ENCODE measurements around the gene FAM81A. TPM values are rescaled to one million over a fixed set of nuclear protein-coding genes. Genes with fewer than 3 reads are reported as not detected.

FAM81A gene
- total RNA-seq, 1 donor from 2014 or later, result 0.49 TPM

DNA sequence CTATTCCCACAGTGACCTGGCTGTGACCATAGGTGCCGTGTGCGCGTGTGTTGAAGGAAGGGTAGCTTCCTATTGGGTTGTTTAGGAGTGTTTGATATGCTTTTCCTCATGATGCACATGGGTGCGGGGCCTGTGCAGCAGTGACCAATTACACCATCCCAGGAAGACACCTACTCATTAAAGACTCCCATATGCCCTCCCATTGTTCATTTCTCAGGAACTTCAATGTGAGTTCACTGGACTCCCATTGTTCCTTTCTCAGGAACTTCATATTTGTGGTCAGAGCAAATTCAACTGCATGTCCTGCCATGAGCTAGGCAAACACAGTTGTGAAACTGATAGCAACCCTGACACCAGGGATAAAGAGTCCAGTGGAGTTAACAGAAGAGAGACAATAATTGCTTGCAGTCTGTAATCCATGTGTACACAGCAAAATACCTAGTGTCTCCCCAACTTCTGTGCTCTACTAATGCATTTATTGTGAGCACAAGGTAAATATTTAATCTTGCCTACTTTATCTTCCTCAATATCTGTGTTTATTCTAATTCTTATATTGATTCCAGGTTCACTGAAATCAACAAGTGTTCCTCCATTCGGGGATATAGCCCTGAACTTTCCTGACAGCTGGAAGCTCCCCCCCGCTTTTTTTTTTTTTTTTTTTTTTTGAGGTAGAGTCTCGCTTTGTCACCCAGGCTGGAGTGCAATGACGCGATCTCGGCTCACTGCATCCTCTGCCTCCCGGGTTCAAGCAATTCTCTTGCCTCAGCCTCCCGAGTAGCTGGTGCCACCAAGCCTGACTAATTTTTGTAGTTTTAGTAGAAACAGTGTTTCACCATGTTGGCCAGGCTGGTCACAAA lies 116.1 kb downstream of the FAM81A start:
- H3K27me3 ChIP-seq, result no peaks in the 10 kb centered on the region
- H3K9me3 ChIP-seq, result no peaks in the 10 kb centered on the region
- intact Hi-C loops (cut with DNase I), result no loop called here
- no peak overlapping the region for H3K27ac ChIP-seq
- no peaks in the 10 kb centered on the region for H3K4me1 ChIP-seq
- no peaks in the 10 kb centered on the region for H3K36me3 ChIP-seq
- DNase-seq (ENCODE audit: extremely low spot score in 2 of 2), result no peak
- H3K4me3 ChIP-seq, result no peak overlapping the region
- TF ChIP-seq POLR2A (IDR thresholded peaks at IDR 0.05) (no peak), POLR2AphosphoS5 (IDR thresholded peaks at IDR 0.05; ENCODE audit: insufficient read depth in 1 of 2, low read depth in 1 of 2) (no peak)
- TF ChIP-seq, protein P1, sequence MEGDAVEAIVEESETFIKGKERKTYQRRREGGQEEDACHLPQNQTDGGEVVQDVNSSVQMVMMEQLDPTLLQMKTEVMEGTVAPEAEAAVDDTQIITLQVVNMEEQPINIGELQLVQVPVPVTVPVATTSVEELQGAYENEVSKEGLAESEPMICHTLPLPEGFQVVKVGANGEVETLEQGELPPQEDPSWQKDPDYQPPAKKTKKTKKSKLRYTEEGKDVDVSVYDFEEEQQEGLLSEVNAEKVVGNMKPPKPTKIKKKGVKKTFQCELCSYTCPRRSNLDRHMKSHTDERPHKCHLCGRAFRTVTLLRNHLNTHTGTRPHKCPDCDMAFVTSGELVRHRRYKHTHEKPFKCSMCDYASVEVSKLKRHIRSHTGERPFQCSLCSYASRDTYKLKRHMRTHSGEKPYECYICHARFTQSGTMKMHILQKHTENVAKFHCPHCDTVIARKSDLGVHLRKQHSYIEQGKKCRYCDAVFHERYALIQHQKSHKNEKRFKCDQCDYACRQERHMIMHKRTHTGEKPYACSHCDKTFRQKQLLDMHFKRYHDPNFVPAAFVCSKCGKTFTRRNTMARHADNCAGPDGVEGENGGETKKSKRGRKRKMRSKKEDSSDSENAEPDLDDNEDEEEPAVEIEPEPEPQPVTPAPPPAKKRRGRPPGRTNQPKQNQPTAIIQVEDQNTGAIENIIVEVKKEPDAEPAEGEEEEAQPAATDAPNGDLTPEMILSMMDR (IDR thresholded peaks at IDR 0.05), result no peak

DNA sequence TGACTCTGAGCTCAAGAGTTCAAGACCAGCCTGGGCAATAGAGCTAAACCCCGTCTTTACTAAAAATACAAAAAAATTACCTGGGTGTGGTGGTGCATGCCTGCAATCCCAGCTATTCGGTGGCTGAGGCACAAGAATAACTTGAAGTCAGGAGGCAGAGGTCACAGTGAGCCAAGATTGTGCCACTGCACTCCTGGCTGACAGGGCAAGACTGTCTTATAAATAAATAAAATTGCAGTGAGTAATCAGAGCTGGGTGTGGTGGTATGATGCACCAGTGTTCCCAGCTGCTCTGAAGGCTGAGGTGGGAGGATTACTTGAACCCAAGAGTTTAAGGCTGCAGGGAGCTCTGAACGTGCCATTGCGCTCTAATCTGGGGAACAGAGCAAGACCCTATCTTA lies 117.7 kb downstream of the FAM81A start:
- DNase-seq (ENCODE audit: extremely low spot score in 2 of 2), result no peak
- H3K27ac ChIP-seq, result no peak overlapping the region
- TF ChIP-seq POLR2AphosphoS5 (IDR thresholded peaks at IDR 0.05; ENCODE audit: insufficient read depth in 1 of 2, low read depth in 1 of 2) (peak in 1 of 2 donors; percentile 42), POLR2A (IDR thresholded peaks at IDR 0.05) (no peak)
- no peaks in the 10 kb centered on the region for H3K27me3 ChIP-seq
- H3K4me3 ChIP-seq, result no peak overlapping the region
- no peaks in the 10 kb centered on the region for H3K4me1 ChIP-seq
- H3K9me3 ChIP-seq, result no peaks in the 10 kb centered on the region
- intact Hi-C loops (cut with DNase I), result no loop called here
- no peaks in the 10 kb centered on the region for H3K36me3 ChIP-seq

DNA sequence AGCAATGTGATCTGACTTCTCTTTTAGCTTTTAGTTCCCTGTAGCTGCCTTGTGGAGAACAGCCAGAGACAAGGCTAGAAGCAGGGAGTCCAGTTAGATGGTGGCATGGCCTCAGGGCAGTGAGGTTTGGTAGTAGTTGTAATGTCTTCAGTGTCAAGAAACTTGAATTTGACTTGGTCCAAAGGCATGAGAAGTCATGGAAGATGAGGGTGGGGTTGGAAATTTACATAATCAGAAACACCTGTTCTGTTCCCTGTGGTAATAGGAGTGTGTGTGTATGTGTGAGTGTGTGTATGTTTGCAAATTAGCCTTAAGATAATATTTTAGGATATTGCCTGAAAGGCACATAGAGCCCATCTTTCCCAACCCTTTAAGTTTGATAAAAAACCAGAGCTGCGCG lies 118.4 kb downstream of the FAM81A start:
- Histone ChIP-seq H3K4me1 (no peaks in the 10 kb centered on the region), H3K4me3 (no peak overlapping the region), H3K27ac (no peak overlapping the region), H3K9me3 (no peaks in the 10 kb centered on the region), H3K36me3 (no peaks in the 10 kb centered on the region), H3K27me3 (no peaks in the 10 kb centered on the region)
- DNase-seq (ENCODE audit: extremely low spot score in 2 of 2), result no peak
- no peak for TF ChIP-seq POLR2A (IDR thresholded peaks at IDR 0.05)
- TF ChIP-seq, protein P1 (IDR thresholded peaks at IDR 0.05), result no peak
- no peak for TF ChIP-seq POLR2AphosphoS5 (IDR thresholded peaks at IDR 0.05; ENCODE audit: insufficient read depth in 1 of 2, low read depth in 1 of 2)
- intact Hi-C loops (cut with DNase I), result no loop called here

DNA sequence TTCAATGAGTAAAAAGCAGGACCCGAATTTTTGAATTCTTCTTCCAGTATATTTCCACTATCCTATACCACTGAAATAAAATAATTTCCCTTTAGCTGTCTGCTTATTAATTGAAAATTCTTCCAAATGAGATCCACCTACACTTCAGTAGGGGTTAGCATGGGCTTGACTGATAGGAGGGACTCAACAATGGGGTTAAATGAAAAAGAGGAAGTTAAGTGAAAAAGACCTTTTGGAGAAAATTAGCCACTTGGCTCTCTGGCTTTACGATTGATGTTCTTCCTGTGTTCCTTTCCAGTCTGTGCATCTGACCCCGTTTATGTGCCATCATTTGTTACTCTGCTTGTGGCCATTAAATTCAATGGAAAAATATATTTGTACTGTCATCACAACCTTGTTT lies 119.6 kb downstream of the FAM81A start:
- TF ChIP-seq POLR2AphosphoS5 (IDR thresholded peaks at IDR 0.05; ENCODE audit: insufficient read depth in 1 of 2, low read depth in 1 of 2) (no peak), POLR2A (IDR thresholded peaks at IDR 0.05) (no peak)
- TF ChIP-seq, protein P1 (IDR thresholded peaks at IDR 0.05), result no peak
- Histone ChIP-seq H3K36me3 (no peaks in the 10 kb centered on the region), H3K27me3 (no peaks in the 10 kb centered on the region), H3K27ac (no peak overlapping the region), H3K4me3 (no peak overlapping the region), H3K9me3 (no peaks in the 10 kb centered on the region), H3K4me1 (no peaks in the 10 kb centered on the region)
- intact Hi-C loops (cut with DNase I), result no loop called here
- no peak for DNase-seq (ENCODE audit: extremely low spot score in 2 of 2)

DNA sequence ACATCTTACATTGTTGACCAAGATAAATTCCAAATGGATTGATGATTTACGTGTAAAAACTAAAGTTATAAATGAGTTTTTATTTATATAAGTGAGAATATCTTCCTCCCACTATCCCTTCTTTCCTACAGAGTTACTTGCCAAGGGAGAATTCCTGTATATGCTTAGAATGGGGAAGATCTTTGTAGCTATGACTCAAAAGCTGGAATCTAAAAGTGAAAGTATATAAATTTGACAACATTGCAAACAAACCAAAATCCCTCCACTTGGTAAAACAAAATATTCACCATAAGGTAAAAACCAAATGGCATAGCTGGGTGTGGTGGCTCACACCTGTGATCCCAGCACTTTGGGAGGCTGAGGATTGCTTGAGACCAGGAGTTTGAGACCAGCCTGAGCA lies 120.9 kb downstream of the FAM81A start:
- H3K27me3 ChIP-seq, result no peaks in the 10 kb centered on the region
- DNase-seq (ENCODE audit: extremely low spot score in 2 of 2), result no peak
- H3K4me1 ChIP-seq, result no peaks in the 10 kb centered on the region
- H3K36me3 ChIP-seq, result no peaks in the 10 kb centered on the region
- intact Hi-C loops (cut with DNase I), result no loop called here
- H3K4me3 ChIP-seq, result no peak overlapping the region
- no peak for TF ChIP-seq POLR2A (IDR thresholded peaks at IDR 0.05)
- no peak for TF ChIP-seq POLR2AphosphoS5 (IDR thresholded peaks at IDR 0.05; ENCODE audit: insufficient read depth in 1 of 2, low read depth in 1 of 2)
- TF ChIP-seq, protein P1 (IDR thresholded peaks at IDR 0.05), result no peak
- no peak overlapping the region for H3K27ac ChIP-seq
- H3K9me3 ChIP-seq, result no peaks in the 10 kb centered on the region
